HepG2 (cell line): ENCODE measurements around the gene HS6ST1. TPM values are rescaled to one million over a fixed set of nuclear protein-coding genes. Genes with fewer than 3 reads are reported as not detected.

Experiments used
- ARID3A ChIP-seq: IDR thresholded peaks from 2 replicates; pipeline ENCODE4 v1.6.1; 2012; ENCODE audit warnings: low read depth, low read length, improper control_type of control experiment
- BCLAF1 ChIP-seq: fragments of 450-650 bp; IDR thresholded peaks from 2 replicates; pipeline ENCODE4 v1.6.1; 2017; ENCODE audit warnings: mild to moderate bottlenecking
- NONO ChIP-seq, 2 experiments: fragments of 450-650 bp in 1 of 2; sonication (generic) in 1 of 2; formaldehyde crosslinking in 1 of 2; IDR thresholded peaks in 1 of 2; conservative IDR thresholded peaks in 1 of 2; 2 replicates each; pipeline versions ENCODE4 v1.6.1 to v1.8.0; 2017 to 2022; ENCODE audit warnings: mild to moderate bottlenecking in 1 of 2, missing genetic modification reagents in 1 of 2, moderate library complexity in 1 of 2
- NR2F1 ChIP-seq, 2 experiments: fragments of 450-650 bp in 1 of 2; formaldehyde crosslinking in 1 of 2; IDR thresholded peaks; 2 replicates each; pipeline versions ENCODE4 v1.5.0 to v1.6.1; 2016 to 2020; ENCODE audit warnings: mild to moderate bottlenecking in 1 of 2, missing compliant biosample characterization in 1 of 2, missing genetic modification reagents in 1 of 2, moderate library complexity in 1 of 2
- PAX8 ChIP-seq: sonication (generic); formaldehyde crosslinking; IDR thresholded peaks from 2 replicates; pipeline ENCODE4 v1.8.0; 2022; ENCODE audit warnings: mild to moderate bottlenecking, missing genetic modification reagents, borderline replicate concordance
- SKI ChIP-seq: fragments of 450-650 bp; IDR thresholded peaks from one replicate; pipeline ENCODE4 v1.6.1; 2018; ENCODE audit warnings: mild to moderate bottlenecking; ENCODE audit not compliant: partially characterized antibody
- YEATS2 ChIP-seq: sonication (generic); formaldehyde crosslinking; IDR thresholded peaks from 2 replicates; pipeline ENCODE4 v1.4.0; 2020; ENCODE audit warnings: missing genetic modification reagents, borderline replicate concordance
- ZFP91 ChIP-seq: sonication (generic); formaldehyde crosslinking; IDR thresholded peaks from 2 replicates; pipeline ENCODE4 v1.9.0; 2022; ENCODE audit warnings: missing genetic modification reagents, mild to moderate bottlenecking, borderline replicate concordance
- ZFY ChIP-seq: sonication (generic); formaldehyde crosslinking; IDR thresholded peaks from 2 replicates; pipeline ENCODE4 v1.4.0; 2020; ENCODE audit warnings: missing genetic modification reagents
- ZNF143 ChIP-seq: sonication (generic); formaldehyde crosslinking; IDR thresholded peaks from 2 replicates; pipeline ENCODE4 v1.4.0; 2020; ENCODE audit warnings: missing genetic modification reagents
- ZNF263 ChIP-seq: sonication (generic); formaldehyde crosslinking; IDR thresholded peaks from 2 replicates; pipeline ENCODE4 v1.4.0; 2020; ENCODE audit warnings: missing genetic modification reagents
- ZNF343 ChIP-seq: sonication (generic); formaldehyde crosslinking; IDR thresholded peaks from 2 replicates; pipeline ENCODE4 v1.4.0; 2020; ENCODE audit warnings: mild to moderate bottlenecking, missing genetic modification reagents
- ZSCAN12 ChIP-seq: sonication (generic); formaldehyde crosslinking; IDR thresholded peaks from 2 replicates; pipeline ENCODE4 v1.9.0; 2021; ENCODE audit warnings: mild to moderate bottlenecking, missing genetic modification reagents
- polyA plus RNA-seq, 8 experiments: library from polyadenylated mRNA; depleted of rRNA in 3 of 8; stranded (reverse) in 7 of 8; unstranded in 1 of 8; fragments of >200 nt; fragmentation: Illumina TruSeq in 4 of 8; extraction: Trizol in 4 of 8; gene quantifications; 2 replicates each; pipeline versions ENCODE4 v1.2.1 to v1.2.3, GENCODE V29; 2011 to 2016; ENCODE audit warnings: low read depth in 4 of 8, missing spikeins in 1 of 8, mixed read lengths in 1 of 8; ENCODE audit not compliant: insufficient read depth in 1 of 8
- total RNA-seq, 5 experiments: library from RNA; depleted of rRNA; stranded (reverse); fragments of >200 nt; fragmentation: Illumina TruSeq; extraction: Trizol; gene quantifications; 2 replicates each; pipeline ENCODE4 v1.2.3, GENCODE V29; 2016; ENCODE audit warnings: low read depth in 1 of 5
- TF ChIP-seq, protein P1 (sequence below): sonication (generic); formaldehyde crosslinking; IDR thresholded peaks from 2 replicates; pipeline ENCODE4 v1.4.0; 2020; ENCODE audit warnings: missing genetic modification reagents, mild to moderate bottlenecking, borderline replicate concordance
- TF ChIP-seq, protein P2 (sequence below): fragments of 450-650 bp; IDR thresholded peaks from 2 replicates; pipeline ENCODE4 v1.6.1; 2017

Gene HS6ST1
- total and polyA plus RNA-seq, 2 of the 13 experiments (the other 11 are each of a cell fraction or from before 2014, with no cell fraction given): 34.5 to 84.6 TPM

GRCh38 chr2:128320906-128321771 is 2.5 kb upstream of the HS6ST1 start (continued):
- TF ChIP-seq NONO (IDR thresholded peaks at IDR 0.05): no peak
- peak; percentile 3; the same call in 1 of the 2 replicates for TF ChIP-seq NONO (CRISPR knock-in tag; conservative IDR thresholded peaks at IDR 0.05)
- no peak for TF ChIP-seq ZNF143 (CRISPR knock-in tag)
- no peak for TF ChIP-seq ZFP91 (CRISPR knock-in tag)
- TF ChIP-seq NR2F1 (CRISPR knock-in tag; IDR thresholded peaks at IDR 0.05): peak in 1 of 2 experiments; percentile 6; a peak in 1 of 4 replicates
- TF ChIP-seq, protein P1, sequence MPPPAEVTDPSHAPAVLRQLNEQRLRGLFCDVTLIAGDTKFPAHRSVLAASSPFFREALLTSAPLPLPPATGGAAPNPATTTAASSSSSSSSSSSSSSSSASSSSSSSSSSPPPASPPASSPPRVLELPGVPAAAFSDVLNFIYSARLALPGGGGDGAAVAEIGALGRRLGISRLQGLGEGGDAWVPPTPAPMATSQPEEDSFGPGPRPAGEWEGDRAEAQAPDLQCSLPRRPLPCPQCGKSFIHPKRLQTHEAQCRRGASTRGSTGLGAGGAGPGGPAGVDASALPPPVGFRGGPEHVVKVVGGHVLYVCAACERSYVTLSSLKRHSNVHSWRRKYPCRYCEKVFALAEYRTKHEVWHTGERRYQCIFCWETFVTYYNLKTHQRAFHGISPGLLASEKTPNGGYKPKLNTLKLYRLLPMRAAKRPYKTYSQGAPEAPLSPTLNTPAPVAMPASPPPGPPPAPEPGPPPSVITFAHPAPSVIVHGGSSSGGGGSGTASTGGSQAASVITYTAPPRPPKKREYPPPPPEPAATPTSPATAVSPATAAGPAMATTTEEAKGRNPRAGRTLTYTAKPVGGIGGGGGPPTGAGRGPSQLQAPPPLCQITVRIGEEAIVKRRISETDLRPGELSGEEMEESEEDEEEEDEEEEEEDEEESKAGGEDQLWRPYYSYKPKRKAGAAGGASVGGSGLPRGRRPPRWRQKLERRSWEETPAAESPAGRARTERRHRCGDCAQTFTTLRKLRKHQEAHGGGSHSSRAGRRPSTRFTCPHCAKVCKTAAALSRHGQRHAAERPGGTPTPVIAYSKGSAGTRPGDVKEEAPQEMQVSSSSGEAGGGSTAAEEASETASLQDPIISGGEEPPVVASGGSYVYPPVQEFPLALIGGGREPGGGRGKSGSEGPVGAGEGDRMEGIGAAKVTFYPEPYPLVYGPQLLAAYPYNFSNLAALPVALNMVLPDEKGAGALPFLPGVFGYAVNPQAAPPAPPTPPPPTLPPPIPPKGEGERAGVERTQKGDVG: peak; percentile 71; the same call in 1 of the 2 replicates
- no peak for TF ChIP-seq ARID3A
- no peak for TF ChIP-seq ZNF343 (CRISPR knock-in tag)
- TF ChIP-seq, protein P2, sequence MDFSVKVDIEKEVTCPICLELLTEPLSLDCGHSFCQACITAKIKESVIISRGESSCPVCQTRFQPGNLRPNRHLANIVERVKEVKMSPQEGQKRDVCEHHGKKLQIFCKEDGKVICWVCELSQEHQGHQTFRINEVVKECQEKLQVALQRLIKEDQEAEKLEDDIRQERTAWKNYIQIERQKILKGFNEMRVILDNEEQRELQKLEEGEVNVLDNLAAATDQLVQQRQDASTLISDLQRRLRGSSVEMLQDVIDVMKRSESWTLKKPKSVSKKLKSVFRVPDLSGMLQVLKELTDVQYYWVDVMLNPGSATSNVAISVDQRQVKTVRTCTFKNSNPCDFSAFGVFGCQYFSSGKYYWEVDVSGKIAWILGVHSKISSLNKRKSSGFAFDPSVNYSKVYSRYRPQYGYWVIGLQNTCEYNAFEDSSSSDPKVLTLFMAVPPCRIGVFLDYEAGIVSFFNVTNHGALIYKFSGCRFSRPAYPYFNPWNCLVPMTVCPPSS: no peak
- TF ChIP-seq ZFY (CRISPR knock-in tag): no peak
- TF ChIP-seq PAX8 (CRISPR knock-in tag): no peak
- TF ChIP-seq ZSCAN12: no peak
- no peak for TF ChIP-seq YEATS2 (CRISPR knock-in tag)
- no peak for TF ChIP-seq BCLAF1
- no peak for TF ChIP-seq ZNF263
- no peak for TF ChIP-seq SKI
